GM19238 (cell line): Measurements from ENCODE around the gene ENO3.

ENCODE experiments used
- DNase-seq: peaks from one replicate; pipeline ENCODE4 v3.0.0; 2011; ENCODE audit warnings: low spot score; ENCODE audit not compliant: insufficient read length

ENO3 gene

GRCh38 chr17:4936436-4936835 lies 14.5 kb upstream of the ENO3 start:
- DNase-seq: no peak

- DNase-seq: no peak
Observed at GRCh38 chr17:4937553-4937952, 13.4 kb upstream of the ENO3 start.

- DNase-seq: no peak
Observed at GRCh38 chr17:4938069-4938491, 12.8 kb upstream of the ENO3 start.

- DNase-seq: no peak
Observed at GRCh38 chr17:4938688-4939545, 12.0 kb upstream of the ENO3 start.

GRCh38 chr17:4939546-4939795 lies 11.4 kb upstream of the ENO3 start:
- no peak for DNase-seq

GRCh38 chr17:4939796-4940554 lies 10.9 kb upstream of the ENO3 start, which contains the start of the genes RNF167 and SLC25A11:
TSS of gene RNF167 (plus strand) at chr17:4940268. CDS start at chr17:4940910, 642 bp downstream.
TSS of gene SLC25A11 (minus strand) at chr17:4940046. CDS start at chr17:4939910, 136 bp downstream.
- peak; percentile 93 for DNase-seq

- no peak for DNase-seq
Observed at GRCh38 chr17:4940555-4941318, 10.2 kb upstream of the ENO3 start.

GRCh38 chr17:4941319-4941610 lies 9.7 kb upstream of the ENO3 start:
- DNase-seq: no peak

- DNase-seq: no peak
Observed at GRCh38 chr17:4942760-4943508, 8.0 kb upstream of the ENO3 start.

GRCh38 chr17:4944163-4944553 lies 6.8 kb upstream of the ENO3 start:
- no peak for DNase-seq

- DNase-seq: no peak
Observed at GRCh38 chr17:4944554-4945175, 6.3 kb upstream of the ENO3 start.

GRCh38 chr17:4945176-4945943 lies 5.6 kb upstream of the ENO3 start:
- no peak for DNase-seq

- no peak for DNase-seq
Observed at GRCh38 chr17:4945944-4946280, 5.0 kb upstream of the ENO3 start.

GRCh38 chr17:4946312-4946976 lies 4.5 kb upstream of the ENO3 start:
- DNase-seq: no peak

GRCh38 chr17:4947010-4947410 lies 3.9 kb upstream of the ENO3 start:
- DNase-seq: no peak

- peak; percentile 68 for DNase-seq
Observed at GRCh38 chr17:4947411-4948165, 3.3 kb upstream of the ENO3 start.

GRCh38 chr17:4948166-4948930 lies 2.6 kb upstream of the ENO3 start, which contains the start of gene PFN1:
TSS of gene PFN1 (minus strand) at chr17:4948530. CDS start at chr17:4948394, 136 bp downstream.
- DNase-seq: peak; percentile 84

GRCh38 chr17:4948931-4949320 lies 2.0 kb upstream of the ENO3 start:
- DNase-seq: peak; percentile 85
